ENCODE results near the gene USP32.
"Not testable (repeated sequence)": the region's sequence is repeated elsewhere in the genome, so short reads cannot be mapped to it uniquely, and the experiment has no call there.

The USP32 gene

GRCh38 chr17:60352071-60352470 lies 39.9 kb downstream of the USP32 start:
- TF ChIP-seq CTCF (IDR thresholded peaks at IDR 0.05; ENCODE audit: extremely low read depth, insufficient read depth, missing control alignments) = no peak
- DNase-seq (ENCODE audit: low spot score) = no peak
- in situ Hi-C loops (cut with MboI; ENCODE audit: low pct_unique_long_range_greater_than_20kb, low sequenced_read_pairs, unreplicated experiment) = no loop called here

GRCh38 chr17:60351012-60351695 lies 40.8 kb downstream of the USP32 start:
- DNase-seq (ENCODE audit: low spot score) = no peak
- in situ Hi-C loops (cut with MboI; ENCODE audit: low pct_unique_long_range_greater_than_20kb, low sequenced_read_pairs, unreplicated experiment) = no loop called here
- TF ChIP-seq CTCF (IDR thresholded peaks at IDR 0.05; ENCODE audit: extremely low read depth, insufficient read depth, missing control alignments) = no peak

- in situ Hi-C loops (cut with MboI; ENCODE audit: low pct_unique_long_range_greater_than_20kb, low sequenced_read_pairs, unreplicated experiment) = no loop called here
- no peak for TF ChIP-seq CTCF (IDR thresholded peaks at IDR 0.05; ENCODE audit: extremely low read depth, insufficient read depth, missing control alignments)
Measured at GRCh38 chr17:60348616-60349015, 43.3 kb downstream of the USP32 start.

GRCh38 chr17:60345233-60345632 lies 46.7 kb downstream of the USP32 start:
- no peak for DNase-seq (ENCODE audit: low spot score)
- TF ChIP-seq CTCF (IDR thresholded peaks at IDR 0.05; ENCODE audit: extremely low read depth, insufficient read depth, missing control alignments) = no peak
- in situ Hi-C loops (cut with MboI; ENCODE audit: low pct_unique_long_range_greater_than_20kb, low sequenced_read_pairs, unreplicated experiment) = no loop called here

More at GRCh38 chr17:60348616-60349015, 43.3 kb downstream of the USP32 start:
- no peak for DNase-seq (ENCODE audit: low spot score)

- in situ Hi-C loops (cut with MboI; ENCODE audit: low pct_unique_long_range_greater_than_20kb, low sequenced_read_pairs, unreplicated experiment); DNase-seq (ENCODE audit: low spot score): not testable (repeated sequence)
Measured at GRCh38 chr17:60342492-60342891, 49.4 kb downstream of the USP32 start.

GRCh38 chr17:60335289-60335688 lies 56.6 kb downstream of the USP32 start:
- DNase-seq (ENCODE audit: low spot score) = no peak
- no peak for TF ChIP-seq CTCF (IDR thresholded peaks at IDR 0.05; ENCODE audit: extremely low read depth, insufficient read depth, missing control alignments)
- in situ Hi-C loops (cut with MboI; ENCODE audit: low pct_unique_long_range_greater_than_20kb, low sequenced_read_pairs, unreplicated experiment) = no loop called here

GRCh38 chr17:60333628-60334031 lies 58.3 kb downstream of the USP32 start:
- in situ Hi-C loops (cut with MboI; ENCODE audit: low pct_unique_long_range_greater_than_20kb, low sequenced_read_pairs, unreplicated experiment) = no loop called here
- TF ChIP-seq CTCF (IDR thresholded peaks at IDR 0.05; ENCODE audit: extremely low read depth, insufficient read depth, missing control alignments) = no peak

GRCh38 chr17:60333072-60333471 lies 58.9 kb downstream of the USP32 start:
- DNase-seq (ENCODE audit: low spot score); in situ Hi-C loops (cut with MboI; ENCODE audit: low pct_unique_long_range_greater_than_20kb, low sequenced_read_pairs, unreplicated experiment): not testable (repeated sequence)

More at GRCh38 chr17:60333628-60334031, 58.3 kb downstream of the USP32 start:
- no peak for DNase-seq (ENCODE audit: low spot score)

Data from GM13977 (cell line).